ENCODE results near the gene ISLR.

ISLR gene

GRCh38 chr15:74215958-74216357, 42.4 kb downstream of the ISLR start:
- H3K9me3 ChIP-seq (ENCODE audit: control insufficient read depth, insufficient read depth, low read depth, low read length) = no peaks in the 10 kb centered on the region
- H3K4me3 ChIP-seq (ENCODE audit: low read depth, low read length) = no peak overlapping the region
- TF ChIP-seq ZFP69B (tag by site-specific recombination; IDR thresholded peaks at IDR 0.05) (0 out of 2 replicates have a peak, but pooled peaks have one; percentile 3), ZNF248 (tag by site-specific recombination; IDR thresholded peaks at IDR 0.05) (no peak), ZNF707 (tag by site-specific recombination; IDR thresholded peaks at IDR 0.05) (no peak), ZNF449 (tag by site-specific recombination; IDR thresholded peaks at IDR 0.05) (peak; percentile 59; the same call in 1 of the 2 replicates)
- H3K36me3 ChIP-seq (ENCODE audit: control insufficient read depth in 2 of 2, insufficient read depth in 1 of 2, low read length in 2 of 2) = no peaks in the 10 kb centered on the region
- no peak overlapping the region for H3K27ac ChIP-seq (ENCODE audit: extremely low read depth, low read depth, low read length)
- CTCF ChIA-PET = interaction anchor here (1.3 kb wide), 2 partner anchors 13 to 92 kb away, joined by 3 read pairs; partner anchors contain the start of gene STRA6
- POLR2A ChIA-PET = interaction anchor here (1.1 to 1.4 kb wide), 3 partner anchors 10 to 42 kb away, joined by 3 to 4 read pairs (median 3); partner anchors contain the start of gene STRA6
- H3K4me1 ChIP-seq (ENCODE audit: control insufficient read depth, insufficient read depth, low read length) = peaks cover 8% of the 10 kb centered on the region

- Histone ChIP-seq H3K36me3 (ENCODE audit: control insufficient read depth in 2 of 2, insufficient read depth in 1 of 2, low read length in 2 of 2) (no peaks in the 10 kb centered on the region), H3K4me3 (ENCODE audit: low read depth, low read length) (no peak overlapping the region), H3K4me1 (ENCODE audit: control insufficient read depth, insufficient read depth, low read length) (peaks cover 16% of the 10 kb centered on the region), H3K27ac (ENCODE audit: extremely low read depth, low read depth, low read length) (no peak overlapping the region), H3K9me3 (ENCODE audit: control insufficient read depth, insufficient read depth, low read depth, low read length) (no peaks in the 10 kb centered on the region)
- POLR2A ChIA-PET = interaction anchor here (1.1 kb wide), 1 partner anchor 43 kb away, joined by 4 read pairs; no protein-coding TSS in a partner anchor
- TF ChIP-seq ZNF292 (tag by site-specific recombination; IDR thresholded peaks at IDR 0.05; ENCODE audit: borderline replicate concordance, low read depth) (no peak), HOXC10 (CRISPR knock-in tag; IDR thresholded peaks at IDR 0.05) (no peak), ZNF239 (tag by site-specific recombination; IDR thresholded peaks at IDR 0.05) (no peak), CTCF (tag by site-specific recombination; IDR thresholded peaks at IDR 0.05) (no peak), ZNF600 (tag by site-specific recombination; IDR thresholded peaks at IDR 0.05) (no peak), ZIC2 (tag by site-specific recombination; IDR thresholded peaks at IDR 0.05) (peak; percentile 74)
- CTCF ChIA-PET = interaction anchor here (0.7 to 1.3 kb wide), 3 partner anchors 21 to 252 kb away, joined by 3 to 4 read pairs (median 4); no protein-coding TSS in a partner anchor
Observed at GRCh38 chr15:74216949-74217348, 43.4 kb downstream of the ISLR start.

GRCh38 chr15:74217907-74218885, 44.7 kb downstream of the ISLR start:
- Histone ChIP-seq H3K9me3 (ENCODE audit: control insufficient read depth, insufficient read depth, low read depth, low read length) (no peaks in the 10 kb centered on the region), H3K4me3 (ENCODE audit: low read depth, low read length) (no peak overlapping the region), H3K4me1 (ENCODE audit: control insufficient read depth, insufficient read depth, low read length) (peaks cover 26% of the 10 kb centered on the region), H3K27ac (ENCODE audit: extremely low read depth, low read depth, low read length) (no peak overlapping the region), H3K36me3 (ENCODE audit: control insufficient read depth in 2 of 2, insufficient read depth in 1 of 2, low read length in 2 of 2) (no peaks in the 10 kb centered on the region)
- ChIA-PET POLR2A (no interaction called here), CTCF (interaction anchor here (0.5 kb wide), 1 partner anchor 90 kb away, joined by 4 read pairs; no protein-coding TSS in a partner anchor)
- TF ChIP-seq ZNF76 (tag by site-specific recombination; IDR thresholded peaks at IDR 0.05; ENCODE audit: borderline replicate concordance, low read depth) = no peak
- peak; percentile 73 for TF ChIP-seq KLF1 (tag by site-specific recombination; IDR thresholded peaks at IDR 0.05)

Measured in HEK293 (cell line).